ENCODE results near the gene BHLHA9.

The BHLHA9 gene

GRCh38 chr17:1271441-1271840, 1.2 kb downstream of the BHLHA9 start:
- no peak overlapping the region for H3K4me3 ChIP-seq (ENCODE audit: low read depth, low read length)
- no peak for TF ChIP-seq CTCF (IDR thresholded peaks at IDR 0.05; ENCODE audit: low read depth, low read length)

- H3K4me3 ChIP-seq (ENCODE audit: low read depth, low read length): no peak overlapping the region
- no peak for TF ChIP-seq CTCF (IDR thresholded peaks at IDR 0.05; ENCODE audit: low read depth, low read length)
Observed at GRCh38 chr17:1272701-1273100, 2.5 kb downstream of the BHLHA9 start.

- no peak for TF ChIP-seq CTCF (IDR thresholded peaks at IDR 0.05; ENCODE audit: low read depth, low read length)
- no peak overlapping the region for H3K4me3 ChIP-seq (ENCODE audit: low read depth, low read length)
Observed at GRCh38 chr17:1273492-1274244, 3.4 kb downstream of the BHLHA9 start.

GRCh38 chr17:1274245-1274608, 4.0 kb downstream of the BHLHA9 start:
- no peak overlapping the region for H3K4me3 ChIP-seq (ENCODE audit: low read depth, low read length)
- TF ChIP-seq CTCF (IDR thresholded peaks at IDR 0.05; ENCODE audit: low read depth, low read length): no peak

- TF ChIP-seq CTCF (IDR thresholded peaks at IDR 0.05; ENCODE audit: low read depth, low read length): no peak
Observed at GRCh38 chr17:1275205-1275961, 5.1 kb downstream of the BHLHA9 start.

GRCh38 chr17:1275962-1276736, 5.9 kb downstream of the BHLHA9 start:
- no peak overlapping the region for H3K4me3 ChIP-seq (ENCODE audit: low read depth, low read length)

More at GRCh38 chr17:1275205-1275961, 5.1 kb downstream of the BHLHA9 start:
- no peak overlapping the region for H3K4me3 ChIP-seq (ENCODE audit: low read depth, low read length)

More at GRCh38 chr17:1275962-1276736, 5.9 kb downstream of the BHLHA9 start:
- TF ChIP-seq CTCF (IDR thresholded peaks at IDR 0.05; ENCODE audit: low read depth, low read length): peak; percentile 71; the same call in 1 of the 2 replicates

Data from WI38 (cell line).